DOHH2 (cell line): ENCODE measurements around the gene WDR49.

Experiments
- H3F3A ChIP-seq: fragments of 200-600 bp; sonication (generic), shearing (Covaris generic); 2 replicates; pipeline ENCODE4 v1.6.0; 2016; ENCODE audit warnings: antibody characterized with exemption, mild to moderate bottlenecking; ENCODE audit not compliant: control insufficient read depth, insufficient read depth
- H3K27ac ChIP-seq: fragments of 200-600 bp; sonication (generic); 2 replicates; pipeline ENCODE4 v1.5.1; 2014; ENCODE audit warnings: low read depth, mild to moderate bottlenecking, low read length, moderate library complexity
- H3K27me3 ChIP-seq: fragments of 200-600 bp; sonication (generic); 2 replicates; pipeline ENCODE4 v1.6.1; 2014; ENCODE audit warnings: mild to moderate bottlenecking, low read length, mixed read lengths; ENCODE audit not compliant: control insufficient read depth
- H3K36me3 ChIP-seq: fragments of 200-600 bp; sonication (generic); 2 replicates; pipeline ENCODE4 v1.6.1; 2014; ENCODE audit warnings: mild to moderate bottlenecking, low read length, moderate library complexity, mixed read lengths; ENCODE audit not compliant: control insufficient read depth
- H3K4me1 ChIP-seq: fragments of 200-600 bp; sonication (generic); 2 replicates; pipeline ENCODE4 v1.6.1; 2014; ENCODE audit warnings: mild to moderate bottlenecking, low read length, mixed read lengths; ENCODE audit not compliant: control insufficient read depth
- H3K4me2 ChIP-seq: fragments of 200-600 bp; sonication (generic); 2 replicates; pipeline ENCODE4 v1.6.0; 2014; ENCODE audit warnings: mild to moderate bottlenecking, low read length, moderate library complexity
- H3K4me3 ChIP-seq: fragments of 200-600 bp; sonication (generic); 2 replicates; pipeline ENCODE4 v1.5.1; 2014; ENCODE audit warnings: mild to moderate bottlenecking, low read length, mixed read lengths
- H3K79me2 ChIP-seq: fragments of 200-600 bp; sonication (generic); 2 replicates; pipeline ENCODE4 v1.6.1; 2014; ENCODE audit warnings: mild to moderate bottlenecking, low read length, mixed read lengths; ENCODE audit not compliant: control insufficient read depth
- H3K9me2 ChIP-seq: fragments of 200-600 bp; sonication (generic); replicated peaks from 2 replicates; pipeline ENCODE4 v1.6.1; 2014; ENCODE audit warnings: mild to moderate bottlenecking, low read length, mixed read lengths; ENCODE audit not compliant: control insufficient read depth
- H3K9me3 ChIP-seq: fragments of 200-600 bp; sonication (generic); 2 replicates; pipeline ENCODE4 v1.6.1; 2014; ENCODE audit warnings: antibody characterized with exemption, low read length, mixed read lengths; ENCODE audit not compliant: control insufficient read depth, insufficient read depth
- H4K20me1 ChIP-seq: fragments of 200-600 bp; sonication (generic); 2 replicates; pipeline ENCODE4 v1.6.0; 2014; ENCODE audit warnings: low read depth, mild to moderate bottlenecking, antibody characterized with exemption, low read length, moderate library complexity; ENCODE audit not compliant: control insufficient read depth, insufficient read depth
- CTCF ChIP-seq: fragments of 200-600 bp; sonication (generic); IDR thresholded peaks from one replicate; pipeline ENCODE4 v1.5.1; 2014; ENCODE audit warnings: antibody characterized with exemption, mild to moderate bottlenecking, low read depth, low read length; ENCODE audit not compliant: poor library complexity, severe bottlenecking
- EZH2phosphoT487 ChIP-seq: fragments of 200-600 bp; sonication (generic); IDR thresholded peaks from 2 replicates; pipeline ENCODE4 v1.6.1; 2017; ENCODE audit warnings: borderline replicate concordance, mild to moderate bottlenecking, antibody characterized with exemption, low read length, moderate library complexity, mixed read lengths

WDR49 gene

GRCh38 chr3:167609156-167609555 is 44.6 kb downstream of the WDR49 start:
- H3K27ac ChIP-seq: no peak overlapping the region
- H3K4me1 ChIP-seq: no peaks in the 10 kb centered on the region
- no peaks in the 10 kb centered on the region for H3K9me3 ChIP-seq
- no peaks in the 10 kb centered on the region for H3K27me3 ChIP-seq
- H3K9me2 ChIP-seq: no peaks in the 10 kb centered on the region
- no peaks in the 10 kb centered on the region for H3F3A ChIP-seq
- no peaks in the 10 kb centered on the region for H3K79me2 ChIP-seq
- no peaks in the 10 kb centered on the region for H4K20me1 ChIP-seq
- no peaks in the 10 kb centered on the region for H3K36me3 ChIP-seq
- H3K4me3 ChIP-seq: no peak overlapping the region
- H3K4me2 ChIP-seq: no peak overlapping the region
- TF ChIP-seq CTCF: no peak
- TF ChIP-seq EZH2phosphoT487: no peak

DNA sequence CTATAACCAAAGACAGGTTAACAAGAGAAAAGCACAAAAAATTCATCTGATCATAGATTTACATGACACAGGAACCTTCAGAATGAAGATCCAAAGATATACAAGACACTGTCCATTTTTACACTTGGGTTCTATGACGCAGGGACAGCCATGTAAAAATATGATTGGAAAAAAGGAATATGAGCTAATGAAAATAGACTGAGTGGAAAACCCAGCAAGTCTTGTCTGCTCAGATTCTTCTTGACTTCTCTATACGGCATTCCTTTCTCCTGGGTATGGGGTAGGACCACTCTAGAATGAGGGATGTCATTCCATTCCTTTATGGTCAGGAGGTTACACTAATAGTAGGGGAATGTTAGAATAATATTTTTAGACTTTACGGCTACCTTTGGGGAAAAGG is 46.9 kb downstream of the WDR49 start:
- TF ChIP-seq CTCF: no peak
- H3K9me3 ChIP-seq: no peaks in the 10 kb centered on the region

GRCh38 chr3:167605871-167606270 is 47.9 kb downstream of the WDR49 start:
- no peak overlapping the region for H3K4me2 ChIP-seq
- H3K4me3 ChIP-seq: no peak overlapping the region
- TF ChIP-seq EZH2phosphoT487 (no peak), CTCF (no peak)

More for the DNA sequence above, 46.9 kb downstream of the WDR49 start:
- Histone ChIP-seq H3K9me2 (no peaks in the 10 kb centered on the region), H3F3A (no peaks in the 10 kb centered on the region), H3K4me3 (no peak overlapping the region), H3K36me3 (no peaks in the 10 kb centered on the region), H3K79me2 (no peaks in the 10 kb centered on the region), H3K27ac (no peak overlapping the region), H4K20me1 (no peaks in the 10 kb centered on the region), H3K27me3 (no peaks in the 10 kb centered on the region), H3K4me2 (no peak overlapping the region), H3K4me1 (no peaks in the 10 kb centered on the region)

GRCh38 chr3:167602041-167602440 is 51.7 kb downstream of the WDR49 start:
- Histone ChIP-seq H3K79me2 (no peaks in the 10 kb centered on the region), H4K20me1 (no peaks in the 10 kb centered on the region), H3K4me2 (no peak overlapping the region), H3K36me3 (no peaks in the 10 kb centered on the region), H3K27me3 (no peaks in the 10 kb centered on the region), H3K27ac (no peak overlapping the region), H3K4me3 (no peak overlapping the region), H3F3A (no peaks in the 10 kb centered on the region), H3K9me2 (no peaks in the 10 kb centered on the region), H3K9me3 (no peaks in the 10 kb centered on the region), H3K4me1 (no peaks in the 10 kb centered on the region)
- no peak for TF ChIP-seq EZH2phosphoT487
- TF ChIP-seq CTCF: no peak

More at GRCh38 chr3:167605871-167606270, 47.9 kb downstream of the WDR49 start:
- no peaks in the 10 kb centered on the region for H3K9me2 ChIP-seq
- no peaks in the 10 kb centered on the region for H3K4me1 ChIP-seq
- no peaks in the 10 kb centered on the region for H3F3A ChIP-seq
- H3K36me3 ChIP-seq: no peaks in the 10 kb centered on the region
- H3K79me2 ChIP-seq: no peaks in the 10 kb centered on the region
- H3K27me3 ChIP-seq: no peaks in the 10 kb centered on the region
- no peaks in the 10 kb centered on the region for H4K20me1 ChIP-seq
- no peaks in the 10 kb centered on the region for H3K9me3 ChIP-seq
- H3K27ac ChIP-seq: no peak overlapping the region
